GM19395 (cell line): Measurements from ENCODE around the gene ABCA9.
"Not testable (repeated sequence)": the region's sequence is repeated elsewhere in the genome, so short reads cannot be mapped to it uniquely, and the experiment has no call there.

Experiments
- ATAC-seq: cut with Tn5 transposase; IDR thresholded peaks from one replicate; pipeline ENCODE4 v1.9.1; 2021; ENCODE audit warnings: mild to moderate bottlenecking, moderate library complexity; ENCODE audit not compliant: unreplicated experiment

The ABCA9 gene

DNA sequence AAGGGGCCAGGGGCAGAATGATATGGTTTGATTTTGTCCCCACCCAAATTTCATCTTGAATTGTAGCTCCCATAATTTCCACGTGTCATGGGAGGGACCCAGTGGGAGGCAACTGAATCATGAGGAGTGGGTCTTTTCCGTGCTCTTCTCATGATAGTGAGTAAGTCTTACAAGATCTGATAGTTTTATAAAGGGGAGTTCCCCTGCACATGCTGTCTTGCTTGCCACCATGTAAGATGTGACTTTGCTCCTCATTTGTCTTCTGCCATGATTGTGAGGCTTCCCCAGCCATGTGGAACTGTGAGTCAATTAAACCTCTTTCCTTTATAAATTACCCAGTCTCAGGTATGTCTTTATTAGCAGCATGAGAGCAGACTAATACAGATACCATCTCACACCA is 101.6 kb downstream of the ABCA9 start:
- not testable (repeated sequence) for ATAC-seq

GRCh38 chr17:68957944-68958343 is 102.8 kb downstream of the ABCA9 start:
- ATAC-seq = no peak

- no peak for ATAC-seq
Observed at GRCh38 chr17:68955181-68955841, 105.4 kb downstream of the ABCA9 start, which contains the start of gene ABCA8. TSS of gene ABCA8 (minus strand) at chr17:68955392. CDS start at chr17:68942034, 13,358 bp downstream.

- ATAC-seq = no peak
Observed at GRCh38 chr17:68954146-68954896, 106.4 kb downstream of the ABCA9 start.

DNA sequence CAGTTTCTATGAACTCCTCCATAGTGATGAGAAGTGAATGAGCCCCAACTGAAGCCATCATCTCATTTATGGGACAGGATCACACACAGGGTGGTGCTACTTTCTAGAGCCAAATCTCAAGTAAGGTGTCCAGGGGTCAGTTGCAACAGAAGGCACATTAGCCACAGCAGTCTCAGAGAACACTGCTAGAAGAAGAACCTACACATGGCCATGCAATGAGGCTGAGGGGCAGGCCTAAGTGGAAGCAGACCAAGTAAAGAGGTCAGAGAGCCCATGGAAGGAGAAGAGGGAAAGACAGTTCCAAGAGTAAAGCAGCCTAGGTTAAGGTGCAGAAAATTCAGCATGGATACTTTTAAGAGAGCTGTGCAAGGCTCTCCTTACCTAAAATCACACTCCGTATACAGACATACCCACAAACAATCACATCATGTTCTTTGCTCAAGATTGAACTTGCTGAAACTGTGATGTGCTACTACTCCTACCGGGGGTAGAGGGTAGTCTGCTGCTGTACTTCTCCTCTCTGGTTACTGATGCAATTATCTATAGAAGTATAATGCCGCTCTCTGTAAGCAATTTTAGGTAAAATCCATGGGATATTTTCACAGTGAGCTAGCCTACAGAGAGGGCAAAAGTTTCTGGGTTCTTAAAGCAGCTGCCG is 107.3 kb downstream of the ABCA9 start:
- no peak for ATAC-seq

- no peak for ATAC-seq
Observed at GRCh38 chr17:68950725-68951124, 110.0 kb downstream of the ABCA9 start.

GRCh38 chr17:68947868-68948267 is 112.9 kb downstream of the ABCA9 start:
- ATAC-seq = not testable (repeated sequence)

DNA sequence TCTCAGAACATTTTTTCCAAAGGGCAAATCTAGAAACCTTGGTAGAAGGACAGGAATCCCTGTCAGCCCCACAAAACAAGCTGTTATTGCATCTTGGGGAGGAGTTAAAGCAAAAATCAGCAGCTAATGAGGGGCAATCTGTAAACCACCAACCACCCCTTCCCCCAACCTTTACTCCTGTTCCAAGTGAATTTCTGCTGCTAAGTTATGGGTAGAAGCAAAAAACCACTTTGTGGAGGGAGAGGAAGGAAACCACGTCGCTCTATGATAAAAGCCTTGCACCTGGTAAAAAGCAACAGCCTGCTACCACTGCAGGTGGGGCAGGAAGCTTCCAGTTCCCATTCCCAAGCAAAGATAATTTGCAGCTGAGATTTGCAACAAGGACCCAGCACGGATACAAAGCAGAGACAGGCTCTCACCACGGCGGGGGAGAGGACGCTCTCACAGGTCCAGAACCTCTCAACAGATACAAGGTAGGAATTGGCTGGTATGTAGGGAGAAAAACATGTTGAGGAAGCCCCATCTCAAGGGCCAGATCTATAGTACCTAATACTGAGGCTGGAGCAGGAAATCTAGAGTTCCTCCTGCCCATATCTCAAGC is 116.2 kb downstream of the ABCA9 start:
- ATAC-seq = no peak

GRCh38 chr17:68943812-68944182 is 116.9 kb downstream of the ABCA9 start:
- not testable (repeated sequence) for ATAC-seq

- no peak for ATAC-seq
Observed at GRCh38 chr17:68943123-68943811, 117.5 kb downstream of the ABCA9 start.

GRCh38 chr17:68942389-68942788 is 118.3 kb downstream of the ABCA9 start:
- ATAC-seq = no peak

DNA sequence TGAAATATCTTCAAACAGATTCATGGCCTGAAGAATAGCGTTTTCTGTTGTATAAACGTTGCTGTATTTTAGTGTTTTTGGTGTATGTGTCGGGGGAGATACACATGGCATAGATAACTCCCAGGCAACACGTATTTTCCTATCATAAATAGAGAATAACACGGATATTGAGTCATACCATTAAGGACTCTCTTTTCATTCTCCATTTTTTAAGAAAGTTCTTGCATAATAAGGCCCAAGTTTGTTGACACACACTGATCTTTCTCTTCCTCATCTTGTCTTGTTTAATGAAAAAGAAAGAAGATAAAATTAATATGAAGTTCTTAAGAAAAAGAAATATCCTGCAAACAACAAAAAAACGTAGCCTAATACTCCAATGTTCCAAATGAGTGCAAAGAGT is 119.0 kb downstream of the ABCA9 start:
- ATAC-seq = no peak

- ATAC-seq = no peak
Observed at GRCh38 chr17:68939195-68939594, 121.5 kb downstream of the ABCA9 start.

- no peak for ATAC-seq
Observed at GRCh38 chr17:68937890-68938514, 122.7 kb downstream of the ABCA9 start.

DNA sequence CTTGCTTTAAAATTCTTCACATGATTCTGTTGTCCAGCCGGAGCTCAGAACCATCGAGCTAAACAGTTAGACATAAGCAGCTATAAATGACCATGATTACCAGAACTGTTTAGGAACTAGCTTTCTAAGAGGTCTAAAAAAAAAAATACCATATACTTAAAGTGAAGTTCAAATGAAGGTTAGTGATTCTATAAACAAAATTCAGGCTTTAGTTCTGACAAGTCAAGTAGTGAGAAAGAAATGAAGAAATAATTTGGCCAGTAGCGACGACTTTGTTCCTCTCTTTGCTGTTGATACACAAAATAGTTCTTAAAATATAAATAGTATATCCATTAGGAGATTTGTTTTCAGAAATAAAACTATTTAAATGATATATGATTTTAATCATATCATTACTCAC is 133.2 kb downstream of the ABCA9 start:
- no peak for ATAC-seq

DNA sequence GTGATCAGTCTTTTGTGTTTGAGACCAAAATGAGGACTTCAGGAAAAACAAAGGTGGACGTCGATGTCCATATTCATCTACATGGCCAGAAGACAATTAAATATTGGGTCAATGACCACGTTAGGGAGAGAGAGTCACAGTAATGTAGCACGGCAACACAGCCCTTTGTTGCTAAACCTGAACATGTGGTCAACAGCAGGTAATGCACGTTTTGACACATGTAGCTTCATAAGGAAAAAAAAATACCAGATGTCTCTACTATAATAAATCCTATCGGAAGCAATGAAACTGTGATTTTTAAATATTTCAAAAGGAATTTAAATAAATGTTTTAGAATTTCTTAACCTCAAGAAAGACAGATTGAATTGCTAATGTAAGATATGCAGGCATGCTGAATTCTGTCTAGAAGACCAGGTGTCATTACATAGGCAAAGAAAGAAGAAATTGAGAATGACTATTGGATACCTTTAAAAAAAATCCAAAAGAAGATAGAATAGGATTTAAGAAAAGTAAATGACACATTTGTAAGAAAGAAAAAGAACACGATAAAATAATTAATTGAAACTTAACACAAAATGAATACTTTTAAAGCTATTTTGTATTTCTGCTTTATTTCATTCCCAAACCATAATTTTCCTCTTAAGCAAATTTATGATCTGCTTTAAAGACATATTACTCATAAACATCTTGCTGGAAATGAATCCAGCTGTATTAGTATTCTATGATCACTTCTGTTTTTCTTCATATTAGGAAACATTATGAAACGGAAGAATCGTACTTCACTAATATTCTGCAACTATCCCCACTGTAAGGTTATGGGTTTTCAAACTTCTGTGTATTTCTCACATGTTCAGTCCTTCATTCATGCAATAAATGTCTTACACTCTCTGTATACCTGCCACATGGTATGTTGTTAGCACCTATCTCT is 135.7 kb downstream of the ABCA9 start:
- ATAC-seq = no peak
